HG02938 (cell line): ENCODE data around the gene PNMA8B.

ENCODE experiments used
- ATAC-seq: cut with Tn5 transposase; IDR thresholded peaks from one replicate; pipeline ENCODE4 v1.9.1; 2021; ENCODE audit warnings: mild to moderate bottlenecking, moderate library complexity; ENCODE audit not compliant: unreplicated experiment

PNMA8B gene

GRCh38 chr19:46460055-46460454, 35.6 kb downstream of the PNMA8B start:
- ATAC-seq: no peak

- no peak for ATAC-seq
These were observed 38.7 kb downstream of the PNMA8B start for GRCh38 chr19:46456930-46457329.

GRCh38 chr19:46454244-46454643, 41.4 kb downstream of the PNMA8B start:
- no peak for ATAC-seq

- no peak for ATAC-seq
These were observed 42.0 kb downstream of the PNMA8B start for GRCh38 chr19:46453661-46454060.

GRCh38 chr19:46452186-46452585, 43.5 kb downstream of the PNMA8B start:
- no peak for ATAC-seq

- no peak for ATAC-seq
These were observed 44.3 kb downstream of the PNMA8B start for GRCh38 chr19:46451352-46451751.

GRCh38 chr19:46450737-46451136, 44.9 kb downstream of the PNMA8B start:
- no peak for ATAC-seq

GRCh38 chr19:46449228-46449627, 46.4 kb downstream of the PNMA8B start:
- no peak for ATAC-seq

GRCh38 chr19:46448601-46449000, 47.1 kb downstream of the PNMA8B start:
- ATAC-seq: no peak

- ATAC-seq: no peak
These were observed 47.8 kb downstream of the PNMA8B start for GRCh38 chr19:46447824-46448223.

- ATAC-seq: no peak
These were observed 48.7 kb downstream of the PNMA8B start for GRCh38 chr19:46447006-46447405.

- no peak for ATAC-seq
These were observed 49.6 kb downstream of the PNMA8B start for GRCh38 chr19:46446021-46446420.

GRCh38 chr19:46442808-46443450, 52.7 kb downstream of the PNMA8B start:
- no peak for ATAC-seq

- no peak for ATAC-seq
These were observed 53.8 kb downstream of the PNMA8B start for GRCh38 chr19:46441866-46442265.
